ENCODE measurements around the gene TMEM255B.
A peak's percentile ranks its signal among the peaks of the same experiment; 100 is the strongest.
"Not testable (repeated sequence)": the region's sequence is repeated elsewhere in the genome, so short reads cannot be mapped to it uniquely, and the experiment has no call there.

Gene TMEM255B

GRCh38 chr13:113832205-113832604 lies 73.2 kb downstream of the TMEM255B start:
- no peak overlapping the region for H2BK5ac ChIP-seq (ENCODE audit: low read depth, low read length, poor library complexity, severe bottlenecking)
- no peak overlapping the region for H3K27ac ChIP-seq (ENCODE audit: low read length, poor library complexity, severe bottlenecking)
- WGBS, result 96% methylated on average over 19 of the region's 19 CpGs

GRCh38 chr13:113832631-113833030 lies 73.6 kb downstream of the TMEM255B start:
- peaks cover 26% of the 10 kb centered on the region for H3K79me1 ChIP-seq (replicated peaks; ENCODE audit: low read length, poor library complexity, severe bottlenecking)
- no peaks in the 10 kb centered on the region for H3K27me3 ChIP-seq (ENCODE audit: control insufficient read depth in 1 of 2, insufficient read depth in 1 of 2, low read length in 2 of 2)
- H3K18ac ChIP-seq (ENCODE audit: low read depth in 1 of 2, low read length in 2 of 2), result no peak overlapping the region
- peaks cover 30% of the 10 kb centered on the region for H3K4me1 ChIP-seq (ENCODE audit: control insufficient read depth, insufficient read depth, low read depth, low read length)
- H2BK5ac ChIP-seq (ENCODE audit: low read depth, low read length, poor library complexity, severe bottlenecking), result no peak overlapping the region
- no peak overlapping the region for H2BK15ac ChIP-seq (ENCODE audit: low read depth, poor library complexity, severe bottlenecking)
- H2BK12ac ChIP-seq (ENCODE audit: low read length in 2 of 2), result no peak overlapping the region
- peaks cover 55 to 71% of the 10 kb centered on the region in 2 experiments for H3K36me3 ChIP-seq (ENCODE audit: control insufficient read depth in 1 of 2, insufficient read depth in 2 of 2, low read depth in 1 of 2, low read length in 2 of 2)
- H4K91ac ChIP-seq (ENCODE audit: low read length), result no peak overlapping the region
- H2BK120ac ChIP-seq (ENCODE audit: low read depth, low read length), result no peak overlapping the region
- H3K4me2 ChIP-seq (ENCODE audit: low read length, poor library complexity, severe bottlenecking), result no peak overlapping the region
- WGBS, result 96% methylated on average over 20 of the region's 23 CpGs
- H2AFZ ChIP-seq (ENCODE audit: low read depth, low read length), result no peak overlapping the region
- H3K9me3 ChIP-seq (ENCODE audit: control insufficient read depth, low read length), result no peaks in the 10 kb centered on the region
- no peak overlapping the region for H3K14ac ChIP-seq (ENCODE audit: low read length in 2 of 2)
- no peak overlapping the region for H3K27ac ChIP-seq (ENCODE audit: low read length, poor library complexity, severe bottlenecking)
- no peak for DNase-seq
- H3K4me3 ChIP-seq (ENCODE audit: insufficient read depth in 1 of 2, low read depth in 1 of 2, low read length in 2 of 2), result no peak overlapping the region
- H4K8ac ChIP-seq (ENCODE audit: low read length), result no peak overlapping the region
- H3K23ac ChIP-seq (ENCODE audit: low read length in 2 of 2), result no peak overlapping the region
- H3K4ac ChIP-seq (ENCODE audit: low read depth in 1 of 2, low read length in 2 of 2), result no peak overlapping the region
- H2AK5ac ChIP-seq (ENCODE audit: low read length, severe bottlenecking), result no peak overlapping the region
- no peak overlapping the region for H3K9ac ChIP-seq (ENCODE audit: low read length)

More at GRCh38 chr13:113832205-113832604, 73.2 kb downstream of the TMEM255B start:
- no peak overlapping the region for H4K8ac ChIP-seq (ENCODE audit: low read length)
- H3K4me2 ChIP-seq (ENCODE audit: low read length, poor library complexity, severe bottlenecking), result no peak overlapping the region
- no peak overlapping the region for H3K14ac ChIP-seq (ENCODE audit: low read length in 2 of 2)
- H3K79me1 ChIP-seq (replicated peaks; ENCODE audit: low read length, poor library complexity, severe bottlenecking), result peaks cover 27% of the 10 kb centered on the region
- H2BK15ac ChIP-seq (ENCODE audit: low read depth, poor library complexity, severe bottlenecking), result peak overlapping the region; percentile 13
- peaks cover 59 to 76% of the 10 kb centered on the region in 2 experiments for H3K36me3 ChIP-seq (ENCODE audit: control insufficient read depth in 1 of 2, insufficient read depth in 2 of 2, low read depth in 1 of 2, low read length in 2 of 2)
- H3K9ac ChIP-seq (ENCODE audit: low read length), result no peak overlapping the region
- no peak overlapping the region for H3K23ac ChIP-seq (ENCODE audit: low read length in 2 of 2)
- peaks cover 26% of the 10 kb centered on the region for H3K4me1 ChIP-seq (ENCODE audit: control insufficient read depth, insufficient read depth, low read depth, low read length)
- no peaks in the 10 kb centered on the region for H3K27me3 ChIP-seq (ENCODE audit: control insufficient read depth in 1 of 2, insufficient read depth in 1 of 2, low read length in 2 of 2)
- H2AFZ ChIP-seq (ENCODE audit: low read depth, low read length), result no peak overlapping the region
- no peak overlapping the region for H3K18ac ChIP-seq (ENCODE audit: low read depth in 1 of 2, low read length in 2 of 2)
- peak overlapping the region; percentile 29 for H4K91ac ChIP-seq (ENCODE audit: low read length)
- no peak overlapping the region for H2AK5ac ChIP-seq (ENCODE audit: low read length, severe bottlenecking)
- no peak overlapping the region for H3K4me3 ChIP-seq (ENCODE audit: insufficient read depth in 1 of 2, low read depth in 1 of 2, low read length in 2 of 2)
- no peak overlapping the region for H2BK120ac ChIP-seq (ENCODE audit: low read depth, low read length)
- H3K4ac ChIP-seq (ENCODE audit: low read depth in 1 of 2, low read length in 2 of 2), result no peak overlapping the region
- H2BK12ac ChIP-seq (ENCODE audit: low read length in 2 of 2), result peak overlapping the region in 1 of 2 experiments; percentile 10
- no peaks in the 10 kb centered on the region for H3K9me3 ChIP-seq (ENCODE audit: control insufficient read depth, low read length)
- DNase-seq, result no peak

- Histone ChIP-seq H2BK15ac (ENCODE audit: low read depth, poor library complexity, severe bottlenecking) (no peak overlapping the region), H3K79me1 (replicated peaks; ENCODE audit: low read length, poor library complexity, severe bottlenecking) (peaks cover 25% of the 10 kb centered on the region), H3K36me3 (ENCODE audit: control insufficient read depth in 1 of 2, insufficient read depth in 2 of 2, low read depth in 1 of 2, low read length in 2 of 2) (peaks cover 51 to 68% of the 10 kb centered on the region in 2 experiments), H3K4me1 (ENCODE audit: control insufficient read depth, insufficient read depth, low read depth, low read length) (peaks cover 34% of the 10 kb centered on the region), H3K4ac (ENCODE audit: low read depth in 1 of 2, low read length in 2 of 2) (no peak overlapping the region), H4K91ac (ENCODE audit: low read length) (peak overlapping the region; percentile 69), H2BK120ac (ENCODE audit: low read depth, low read length) (no peak overlapping the region), H3K23ac (ENCODE audit: low read length in 2 of 2) (peak overlapping the region in 1 of 2 experiments; percentile 67), H3K4me3 (ENCODE audit: insufficient read depth in 1 of 2, low read depth in 1 of 2, low read length in 2 of 2) (no peak overlapping the region), H3K4me2 (ENCODE audit: low read length, poor library complexity, severe bottlenecking) (no peak overlapping the region), H2BK5ac (ENCODE audit: low read depth, low read length, poor library complexity, severe bottlenecking) (no peak overlapping the region), H2AFZ (ENCODE audit: low read depth, low read length) (no peak overlapping the region), H3K27ac (ENCODE audit: low read length, poor library complexity, severe bottlenecking) (no peak overlapping the region), H3K27me3 (ENCODE audit: control insufficient read depth in 1 of 2, insufficient read depth in 1 of 2, low read length in 2 of 2) (no peaks in the 10 kb centered on the region), H2BK12ac (ENCODE audit: low read length in 2 of 2) (no peak overlapping the region), H2AK5ac (ENCODE audit: low read length, severe bottlenecking) (no peak overlapping the region), H4K8ac (ENCODE audit: low read length) (no peak overlapping the region), H3K9ac (ENCODE audit: low read length) (no peak overlapping the region), H3K18ac (ENCODE audit: low read depth in 1 of 2, low read length in 2 of 2) (no peak overlapping the region), H3K14ac (ENCODE audit: low read length in 2 of 2) (peak overlapping the region in 1 of 2 experiments; percentile 67), H3K9me3 (ENCODE audit: control insufficient read depth, low read length) (no peaks in the 10 kb centered on the region)
- WGBS, result 93% methylated on average over 25 of the region's 25 CpGs
- no peak for DNase-seq
These were observed 74.2 kb downstream of the TMEM255B start for GRCh38 chr13:113833111-113833830.

DNA sequence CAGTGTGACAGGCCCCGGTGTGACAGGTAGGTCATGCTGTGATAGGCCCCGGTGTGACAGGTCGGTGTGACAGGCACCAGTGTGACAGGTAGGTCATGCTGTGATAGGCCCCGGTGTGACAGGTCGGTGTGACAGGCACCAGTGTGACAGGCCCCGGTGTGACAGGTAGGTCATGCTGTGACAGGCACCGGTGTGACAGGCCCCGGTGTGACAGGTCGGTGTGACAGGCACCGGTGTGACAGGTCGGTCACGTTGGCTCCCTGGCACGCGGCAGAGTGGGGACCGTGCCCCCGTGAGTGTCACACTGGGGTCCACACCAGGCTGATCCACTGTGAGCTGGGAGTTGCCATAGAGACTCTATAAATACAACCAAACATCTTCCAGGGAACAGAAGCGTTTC lies 75.0 kb downstream of the TMEM255B start:
- not testable (repeated sequence) for H3K14ac ChIP-seq (ENCODE audit: low read length in 2 of 2); H2BK5ac ChIP-seq (ENCODE audit: low read depth, low read length, poor library complexity, severe bottlenecking); H2BK120ac ChIP-seq (ENCODE audit: low read depth, low read length); H2AK5ac ChIP-seq (ENCODE audit: low read length, severe bottlenecking); H3K23ac ChIP-seq (ENCODE audit: low read length in 2 of 2); H2BK12ac ChIP-seq (ENCODE audit: low read length in 2 of 2); H3K27me3 ChIP-seq (ENCODE audit: control insufficient read depth in 1 of 2, insufficient read depth in 1 of 2, low read length in 2 of 2); H3K27ac ChIP-seq (ENCODE audit: low read length, poor library complexity, severe bottlenecking); H3K4me2 ChIP-seq (ENCODE audit: low read length, poor library complexity, severe bottlenecking); H3K18ac ChIP-seq (ENCODE audit: low read depth in 1 of 2, low read length in 2 of 2); H2AFZ ChIP-seq (ENCODE audit: low read depth, low read length); H3K9ac ChIP-seq (ENCODE audit: low read length); H2BK15ac ChIP-seq (ENCODE audit: low read depth, poor library complexity, severe bottlenecking); H3K4ac ChIP-seq (ENCODE audit: low read depth in 1 of 2, low read length in 2 of 2); H3K9me3 ChIP-seq (ENCODE audit: control insufficient read depth, low read length); H4K8ac ChIP-seq (ENCODE audit: low read length); H3K4me3 ChIP-seq (ENCODE audit: insufficient read depth in 1 of 2, low read depth in 1 of 2, low read length in 2 of 2)
- WGBS, result 97% methylated on average over 17 of the region's 17 CpGs
- Histone ChIP-seq H3K79me1 (replicated peaks; ENCODE audit: low read length, poor library complexity, severe bottlenecking) (peaks cover 21% of the 10 kb centered on the region), H3K36me3 (ENCODE audit: control insufficient read depth in 1 of 2, insufficient read depth in 2 of 2, low read depth in 1 of 2, low read length in 2 of 2) (peaks cover 47 to 66% of the 10 kb centered on the region in 2 experiments), H4K91ac (ENCODE audit: low read length) (peak overlapping the region; percentile 32), H3K4me1 (ENCODE audit: control insufficient read depth, insufficient read depth, low read depth, low read length) (peaks cover 41% of the 10 kb centered on the region)
- DNase-seq, result peak; percentile 34
